ENCODE data around the gene ERF.
A peak's percentile ranks its signal among the peaks of the same experiment; 100 is the strongest.

ERF gene

GRCh38 chr19:42254850-42255765 lies at the start of gene ERF:
ERF (minus strand) TSS chr19:42255128; CDS start chr19:42254999, 129 bp downstream.
- peak; percentile 91 for DNase-seq (ENCODE audit: low read depth)

- DNase-seq (ENCODE audit: low read depth), result no peak
Observed at GRCh38 chr19:42303876-42304275, 48.9 kb upstream of the ERF start.

- no peak for DNase-seq (ENCODE audit: low read depth)
Observed at GRCh38 chr19:42303101-42303464, 48.2 kb upstream of the ERF start.

GRCh38 chr19:42301646-42302203 lies 46.8 kb upstream of the ERF start, which contains the start of gene PRR19:
PRR19 (plus strand) TSS chr19:42302132; CDS start chr19:42309585, 7,453 bp downstream.
- DNase-seq (ENCODE audit: low read depth), result no peak

- no peak for DNase-seq (ENCODE audit: low read depth)
Observed at GRCh38 chr19:42297039-42297438, 42.1 kb upstream of the ERF start.

- DNase-seq (ENCODE audit: low read depth), result peak; percentile 77
Observed at GRCh38 chr19:42295831-42296525, 41.0 kb upstream of the ERF start.

- DNase-seq (ENCODE audit: low read depth), result no peak
Observed at GRCh38 chr19:42295342-42295741, 40.4 kb upstream of the ERF start.

- no peak for DNase-seq (ENCODE audit: low read depth)
Observed at GRCh38 chr19:42294471-42295137, 39.7 kb upstream of the ERF start.

- DNase-seq (ENCODE audit: low read depth), result no peak
Observed at GRCh38 chr19:42293948-42294347, 39.0 kb upstream of the ERF start.

- no peak for DNase-seq (ENCODE audit: low read depth)
Observed at GRCh38 chr19:42293540-42293939, 38.6 kb upstream of the ERF start.

- no peak for DNase-seq (ENCODE audit: low read depth)
Observed at GRCh38 chr19:42292963-42293362, 38.0 kb upstream of the ERF start.

- no peak for DNase-seq (ENCODE audit: low read depth)
Observed at GRCh38 chr19:42292042-42292960, 37.4 kb upstream of the ERF start.

- no peak for DNase-seq (ENCODE audit: low read depth)
Observed at GRCh38 chr19:42291435-42291810, 36.5 kb upstream of the ERF start.

GRCh38 chr19:42290523-42291434 lies 35.9 kb upstream of the ERF start:
- DNase-seq (ENCODE audit: low read depth), result peak; percentile 31

- DNase-seq (ENCODE audit: low read depth), result no peak
Observed at GRCh38 chr19:42290136-42290522, 35.2 kb upstream of the ERF start.

- no peak for DNase-seq (ENCODE audit: low read depth)
Observed at GRCh38 chr19:42289556-42290041, 34.7 kb upstream of the ERF start.

- no peak for DNase-seq (ENCODE audit: low read depth)
Observed at GRCh38 chr19:42288881-42289555, 34.1 kb upstream of the ERF start.

- no peak for DNase-seq (ENCODE audit: low read depth)
Observed at GRCh38 chr19:42288387-42288786, 33.5 kb upstream of the ERF start.

GRCh38 chr19:42287827-42288107 lies 32.8 kb upstream of the ERF start:
- DNase-seq (ENCODE audit: low read depth), result no peak
